PFSK-1 (cell line): ENCODE data around the gene AGTR1.

Source experiments
- FOXP2 ChIP-seq: optimal IDR thresholded peaks from 2 replicates; pipeline ENCODE3; 2011; ENCODE audit warnings: borderline replicate concordance, control low read depth, inconsistent platforms; ENCODE audit not compliant: insufficient read depth; ENCODE audit errors: extremely low read length, extremely low read depth
- POLR2AphosphoS5 ChIP-seq: IDR thresholded peaks from 2 replicates; pipeline ENCODE4 v1.6.1; 2012; ENCODE audit warnings: low read depth, mild to moderate bottlenecking, control low read depth, low read length, moderate library complexity
- REST ChIP-seq, 2 experiments: IDR thresholded peaks; 2 replicates each; pipeline versions ENCODE4 v1.6.1 to v1.8.0; 2011 to 2012; ENCODE audit warnings: low read depth in 2 of 2, low read length in 2 of 2, control low read depth in 1 of 2, inconsistent platforms in 1 of 2, mild to moderate bottlenecking in 1 of 2, moderate library complexity in 1 of 2; ENCODE audit not compliant: insufficient read depth in 1 of 2
- SIN3A ChIP-seq: IDR thresholded peaks from 2 replicates; pipeline ENCODE4 v1.6.1; 2012; ENCODE audit warnings: mild to moderate bottlenecking, low read length, moderate library complexity, borderline replicate concordance; ENCODE audit not compliant: insufficient read depth
- TAF1 ChIP-seq: IDR thresholded peaks from 2 replicates; pipeline ENCODE4 v1.6.1; 2012; ENCODE audit warnings: low read length, control low read depth, borderline replicate concordance; ENCODE audit not compliant: insufficient read depth

The AGTR1 gene

GRCh38 chr3:148657470-148657869 lies 40.2 kb upstream of the AGTR1 start:
- TF ChIP-seq POLR2AphosphoS5 = no peak
- TF ChIP-seq TAF1 = no peak
- TF ChIP-seq SIN3A = no peak
- no peak for TF ChIP-seq FOXP2
- TF ChIP-seq REST (IDR thresholded peaks at IDR 0.05; ENCODE audit: insufficient read depth in 1 of 2, low read depth in 2 of 2, low read length in 2 of 2) = no peak

- TF ChIP-seq REST (IDR thresholded peaks at IDR 0.05; ENCODE audit: insufficient read depth in 1 of 2, low read depth in 2 of 2, low read length in 2 of 2) (no peak), TAF1 (no peak), POLR2AphosphoS5 (no peak), SIN3A (no peak), FOXP2 (no peak)
These were observed 38.2 kb upstream of the AGTR1 start for GRCh38 chr3:148659512-148659911.

GRCh38 chr3:148680289-148680688 lies 17.4 kb upstream of the AGTR1 start:
- TF ChIP-seq FOXP2 (no peak), POLR2AphosphoS5 (no peak), TAF1 (no peak), SIN3A (no peak), REST (IDR thresholded peaks at IDR 0.05; ENCODE audit: insufficient read depth in 1 of 2, low read depth in 2 of 2, low read length in 2 of 2) (no peak)

GRCh38 chr3:148681080-148681479 lies 16.6 kb upstream of the AGTR1 start:
- TF ChIP-seq FOXP2 = no peak
- TF ChIP-seq REST (IDR thresholded peaks at IDR 0.05; ENCODE audit: insufficient read depth in 1 of 2, low read depth in 2 of 2, low read length in 2 of 2) = no peak
- TF ChIP-seq SIN3A = no peak
- TF ChIP-seq TAF1 = no peak
- TF ChIP-seq POLR2AphosphoS5 = no peak

GRCh38 chr3:148682997-148683396 lies 14.7 kb upstream of the AGTR1 start:
- TF ChIP-seq REST (IDR thresholded peaks at IDR 0.05; ENCODE audit: insufficient read depth in 1 of 2, low read depth in 2 of 2, low read length in 2 of 2) = no peak
- no peak for TF ChIP-seq TAF1
- no peak for TF ChIP-seq FOXP2
- TF ChIP-seq SIN3A = no peak
- no peak for TF ChIP-seq POLR2AphosphoS5
